DOHH2 (cell line): ENCODE data around the gene ELOVL6.

ENCODE experiments used
- H3F3A ChIP-seq: fragments of 200-600 bp; sonication (generic), shearing (Covaris generic); 2 replicates; pipeline ENCODE4 v1.6.0; 2016; ENCODE audit warnings: antibody characterized with exemption, mild to moderate bottlenecking; ENCODE audit not compliant: control insufficient read depth, insufficient read depth
- H3K27ac ChIP-seq: fragments of 200-600 bp; sonication (generic); 2 replicates; pipeline ENCODE4 v1.5.1; 2014; ENCODE audit warnings: low read depth, mild to moderate bottlenecking, low read length, moderate library complexity
- H3K27me3 ChIP-seq: fragments of 200-600 bp; sonication (generic); 2 replicates; pipeline ENCODE4 v1.6.1; 2014; ENCODE audit warnings: mild to moderate bottlenecking, low read length, mixed read lengths; ENCODE audit not compliant: control insufficient read depth
- H3K36me3 ChIP-seq: fragments of 200-600 bp; sonication (generic); 2 replicates; pipeline ENCODE4 v1.6.1; 2014; ENCODE audit warnings: mild to moderate bottlenecking, low read length, moderate library complexity, mixed read lengths; ENCODE audit not compliant: control insufficient read depth
- H3K4me1 ChIP-seq: fragments of 200-600 bp; sonication (generic); 2 replicates; pipeline ENCODE4 v1.6.1; 2014; ENCODE audit warnings: mild to moderate bottlenecking, low read length, mixed read lengths; ENCODE audit not compliant: control insufficient read depth
- H3K4me2 ChIP-seq: fragments of 200-600 bp; sonication (generic); 2 replicates; pipeline ENCODE4 v1.6.0; 2014; ENCODE audit warnings: mild to moderate bottlenecking, low read length, moderate library complexity
- H3K4me3 ChIP-seq: fragments of 200-600 bp; sonication (generic); 2 replicates; pipeline ENCODE4 v1.5.1; 2014; ENCODE audit warnings: mild to moderate bottlenecking, low read length, mixed read lengths
- H3K79me2 ChIP-seq: fragments of 200-600 bp; sonication (generic); 2 replicates; pipeline ENCODE4 v1.6.1; 2014; ENCODE audit warnings: mild to moderate bottlenecking, low read length, mixed read lengths; ENCODE audit not compliant: control insufficient read depth
- H3K9me2 ChIP-seq: fragments of 200-600 bp; sonication (generic); replicated peaks from 2 replicates; pipeline ENCODE4 v1.6.1; 2014; ENCODE audit warnings: mild to moderate bottlenecking, low read length, mixed read lengths; ENCODE audit not compliant: control insufficient read depth
- H3K9me3 ChIP-seq: fragments of 200-600 bp; sonication (generic); 2 replicates; pipeline ENCODE4 v1.6.1; 2014; ENCODE audit warnings: antibody characterized with exemption, low read length, mixed read lengths; ENCODE audit not compliant: control insufficient read depth, insufficient read depth
- H4K20me1 ChIP-seq: fragments of 200-600 bp; sonication (generic); 2 replicates; pipeline ENCODE4 v1.6.0; 2014; ENCODE audit warnings: low read depth, mild to moderate bottlenecking, antibody characterized with exemption, low read length, moderate library complexity; ENCODE audit not compliant: control insufficient read depth, insufficient read depth
- CTCF ChIP-seq: fragments of 200-600 bp; sonication (generic); IDR thresholded peaks from one replicate; pipeline ENCODE4 v1.5.1; 2014; ENCODE audit warnings: antibody characterized with exemption, mild to moderate bottlenecking, low read depth, low read length; ENCODE audit not compliant: poor library complexity, severe bottlenecking
- EZH2phosphoT487 ChIP-seq: fragments of 200-600 bp; sonication (generic); IDR thresholded peaks from 2 replicates; pipeline ENCODE4 v1.6.1; 2017; ENCODE audit warnings: borderline replicate concordance, mild to moderate bottlenecking, antibody characterized with exemption, low read length, moderate library complexity, mixed read lengths

Gene ELOVL6

GRCh38 chr4:110128029-110128428, 70.4 kb downstream of the ELOVL6 start:
- Histone ChIP-seq H3K4me2 (no peak overlapping the region), H3F3A (no peaks in the 10 kb centered on the region), H3K4me1 (no peaks in the 10 kb centered on the region), H4K20me1 (no peaks in the 10 kb centered on the region), H3K9me3 (no peaks in the 10 kb centered on the region), H3K9me2 (no peaks in the 10 kb centered on the region), H3K27me3 (no peaks in the 10 kb centered on the region), H3K79me2 (no peaks in the 10 kb centered on the region), H3K4me3 (no peak overlapping the region), H3K27ac (no peak overlapping the region), H3K36me3 (peaks cover 4% of the 10 kb centered on the region)
- TF ChIP-seq EZH2phosphoT487 (no peak), CTCF (no peak)

GRCh38 chr4:110124711-110125110, 73.7 kb downstream of the ELOVL6 start:
- Histone ChIP-seq H3K4me1 (no peaks in the 10 kb centered on the region), H3K4me3 (no peak overlapping the region), H3F3A (no peaks in the 10 kb centered on the region), H4K20me1 (no peaks in the 10 kb centered on the region), H3K4me2 (no peak overlapping the region), H3K27me3 (no peaks in the 10 kb centered on the region), H3K79me2 (no peaks in the 10 kb centered on the region), H3K9me3 (no peaks in the 10 kb centered on the region), H3K9me2 (no peaks in the 10 kb centered on the region), H3K36me3 (peaks cover 4% of the 10 kb centered on the region), H3K27ac (no peak overlapping the region)
- no peak for TF ChIP-seq EZH2phosphoT487
- TF ChIP-seq CTCF: no peak

GRCh38 chr4:110122201-110122600, 76.2 kb downstream of the ELOVL6 start:
- H3K79me2 ChIP-seq: no peaks in the 10 kb centered on the region
- no peaks in the 10 kb centered on the region for H3K9me3 ChIP-seq
- no peaks in the 10 kb centered on the region for H4K20me1 ChIP-seq
- no peaks in the 10 kb centered on the region for H3K36me3 ChIP-seq
- H3K27me3 ChIP-seq: no peaks in the 10 kb centered on the region
- H3K4me2 ChIP-seq: no peak overlapping the region
- no peak overlapping the region for H3K27ac ChIP-seq
- TF ChIP-seq EZH2phosphoT487 (no peak), CTCF (no peak)
- H3K9me2 ChIP-seq: no peaks in the 10 kb centered on the region
- H3F3A ChIP-seq: no peaks in the 10 kb centered on the region
- H3K4me1 ChIP-seq: no peaks in the 10 kb centered on the region
- no peak overlapping the region for H3K4me3 ChIP-seq

GRCh38 chr4:110120506-110120905, 77.9 kb downstream of the ELOVL6 start:
- H4K20me1 ChIP-seq: no peaks in the 10 kb centered on the region
- H3F3A ChIP-seq: no peaks in the 10 kb centered on the region
- no peaks in the 10 kb centered on the region for H3K9me3 ChIP-seq
- no peak for TF ChIP-seq EZH2phosphoT487
- TF ChIP-seq CTCF: no peak
- H3K9me2 ChIP-seq: no peaks in the 10 kb centered on the region
- H3K27me3 ChIP-seq: no peaks in the 10 kb centered on the region
- no peak overlapping the region for H3K27ac ChIP-seq
- no peaks in the 10 kb centered on the region for H3K79me2 ChIP-seq
- no peaks in the 10 kb centered on the region for H3K4me1 ChIP-seq
- H3K4me3 ChIP-seq: no peak overlapping the region
- no peak overlapping the region for H3K4me2 ChIP-seq
- H3K36me3 ChIP-seq: peaks cover 5% of the 10 kb centered on the region
